K562 (cell line): Measurements from ENCODE around the gene MAML3. TPM values are rescaled to one million over a fixed set of nuclear protein-coding genes. Genes with fewer than 3 reads are reported as not detected.

Experiments used
- CBX2 ChIP-seq: fragments of 200-600 bp; sonication (generic); IDR thresholded peaks from one replicate; pipeline ENCODE4 v1.6.1; 2012; ENCODE audit warnings: mild to moderate bottlenecking, low read length, inconsistent platforms; ENCODE audit not compliant: insufficient read depth, poor library complexity, severe bottlenecking
- EP400 ChIP-seq: fragments of 450-650 bp; IDR thresholded peaks from 2 replicates; pipeline ENCODE4 v1.6.1; 2017; ENCODE audit warnings: antibody characterized with exemption, mild to moderate bottlenecking, moderate library complexity
- GABPB1 ChIP-seq: sonication (generic); formaldehyde crosslinking; IDR thresholded peaks from 2 replicates; pipeline ENCODE4 v1.8.0; 2022; ENCODE audit warnings: mild to moderate bottlenecking, missing genetic modification reagents
- HMG20A ChIP-seq: fragments of 450-650 bp; formaldehyde crosslinking; conservative IDR thresholded peaks from 2 replicates; pipeline ENCODE4 v1.4.0; 2020; ENCODE audit warnings: mild to moderate bottlenecking, mixed read lengths
- MAFK ChIP-seq: IDR thresholded peaks from 2 replicates; pipeline ENCODE4 v1.6.1; 2011; ENCODE audit warnings: low read length, improper control_type of control experiment
- NBN ChIP-seq: fragments of 450-650 bp; IDR thresholded peaks from 2 replicates; pipeline ENCODE4 v1.6.1; 2016; ENCODE audit warnings: low read depth, mild to moderate bottlenecking
- SMAD4 ChIP-seq: fragments of 250-450 bp; sonication (Bioruptor Pico); conservative IDR thresholded peaks from 2 replicates; pipeline ENCODE4 v1.8.0; 2021; ENCODE audit warnings: inconsistent platforms, mild to moderate bottlenecking, moderate library complexity
- SRF ChIP-seq, 2 experiments: fragments of 250-450, 450-650 bp in 1 of 2; sonication (Bioruptor Pico) in 1 of 2; sonication (generic) in 1 of 2; formaldehyde crosslinking; IDR thresholded peaks; 2 replicates each; pipeline versions ENCODE4 v1.5.0 to v1.5.1; 2020 to 2022; ENCODE audit warnings: mild to moderate bottlenecking in 1 of 2, missing genetic modification reagents in 1 of 2
- ZBTB1 ChIP-seq: sonication (generic); formaldehyde crosslinking; IDR thresholded peaks from 2 replicates; pipeline ENCODE4 v1.8.1; 2023; ENCODE audit warnings: missing genetic modification reagents, low read depth, mild to moderate bottlenecking, borderline replicate concordance
- ZBTB40 ChIP-seq, 2 experiments: fragments of 450-650 bp in 1 of 2; sonication (generic) in 1 of 2; formaldehyde crosslinking in 1 of 2; IDR thresholded peaks; 2 replicates each; pipeline versions ENCODE4 v1.7.1 to v1.9.0; 2016 to 2022; ENCODE audit warnings: inconsistent platforms in 1 of 2, mild to moderate bottlenecking in 1 of 2, missing genetic modification reagents in 1 of 2
- ZNF316 ChIP-seq: fragments of 450-650 bp; IDR thresholded peaks from 2 replicates; pipeline ENCODE4 v1.6.1; 2016
- ZNF740 ChIP-seq, 3 experiments: fragments of 200-800 bp in 1 of 3; sonication (Bioruptor generic) in 1 of 3; sonication (generic) in 1 of 3; formaldehyde crosslinking in 1 of 3; IDR thresholded peaks; 2 replicates each; pipeline versions ENCODE4 v1.6.1 to v1.8.0; 2016 to 2022; ENCODE audit warnings: mild to moderate bottlenecking in 2 of 3, missing compliant biosample characterization in 2 of 3, missing genetic modification characterization in 2 of 3, missing genetic modification reagents in 1 of 3
- polyA plus RNA-seq, 8 experiments: library from polyadenylated mRNA; depleted of rRNA in 4 of 8; stranded (reverse) in 5 of 8; unstranded in 3 of 8; fragments of >200 nt; fragmentation: Nextera tagmentation in 2 of 8; fragmentation: Illumina TruSeq in 1 of 8; extraction: Ambion mirVana in 2 of 8; extraction: Trizol in 1 of 8; gene quantifications; 2 replicates each; pipeline versions ENCODE4 v1.2.1 to v1.2.3, GENCODE V29; 2011 to 2014; ENCODE audit warnings: inconsistent platforms in 1 of 8, missing spikeins in 1 of 8
- total RNA-seq, 7 experiments: library from RNA; depleted of rRNA in 6 of 7; stranded (reverse); fragments of >200 nt in 6 of 7; fragmentation: Illumina TruSeq in 2 of 7; extraction: Trizol in 2 of 7; gene quantifications; 2 replicates each; pipeline versions ENCODE4 v1.2.1 to v1.2.3, GENCODE V29; 2011 to 2021; ENCODE audit warnings: low replicate concordance in 1 of 7
- TF ChIP-seq, protein P1 (sequence below): sonication (generic); formaldehyde crosslinking; IDR thresholded peaks from 2 replicates; pipeline ENCODE4 v1.8.0; 2022; ENCODE audit warnings: mild to moderate bottlenecking, missing genetic modification reagents

Gene MAML3
- total and polyA plus RNA-seq, 9 of the 15 experiments (the other 6 are each of a cell fraction or from before 2014, with no cell fraction given): 0.01 to 0.55 (median 0.25) TPM

GRCh38 chr4:140151699-140152012, 2.3 kb downstream of the MAML3 start (continued):
- TF ChIP-seq SRF (CRISPR knock-in tag; IDR thresholded peaks at IDR 0.05) (0 out of 4 replicates have a peak, but pooled peaks of 1 of the 2 experiments have one; percentile 3), HMG20A (CRISPR knock-in tag) (no peak), SMAD4 (CRISPR knock-in tag) (0 out of 2 replicates have a peak, but pooled peaks have one; percentile 13), ZBTB40 (IDR thresholded peaks at IDR 0.05) (no peak), ZBTB40 (CRISPR knock-in tag; IDR thresholded peaks at IDR 0.05) (no peak), ZNF740 (CRISPR knock-in tag; IDR thresholded peaks at IDR 0.05) (no peak), ZNF740 (tag; IDR thresholded peaks at IDR 0.05) (peak in 1 of 2 experiments; percentile 84; a peak in 2 of 4 replicates), MAFK (no peak), GABPB1 (CRISPR knock-in tag) (peak; percentile 50; the same call in 1 of the 2 replicates), ZBTB1 (CRISPR knock-in tag) (peak; percentile 35; the same call in 1 of the 2 replicates), CBX2 (no peak), EP400 (0 out of 2 replicates have a peak, but pooled peaks have one; percentile 14), ZNF316 (no peak), NBN (no peak)
- TF ChIP-seq, protein P1, sequence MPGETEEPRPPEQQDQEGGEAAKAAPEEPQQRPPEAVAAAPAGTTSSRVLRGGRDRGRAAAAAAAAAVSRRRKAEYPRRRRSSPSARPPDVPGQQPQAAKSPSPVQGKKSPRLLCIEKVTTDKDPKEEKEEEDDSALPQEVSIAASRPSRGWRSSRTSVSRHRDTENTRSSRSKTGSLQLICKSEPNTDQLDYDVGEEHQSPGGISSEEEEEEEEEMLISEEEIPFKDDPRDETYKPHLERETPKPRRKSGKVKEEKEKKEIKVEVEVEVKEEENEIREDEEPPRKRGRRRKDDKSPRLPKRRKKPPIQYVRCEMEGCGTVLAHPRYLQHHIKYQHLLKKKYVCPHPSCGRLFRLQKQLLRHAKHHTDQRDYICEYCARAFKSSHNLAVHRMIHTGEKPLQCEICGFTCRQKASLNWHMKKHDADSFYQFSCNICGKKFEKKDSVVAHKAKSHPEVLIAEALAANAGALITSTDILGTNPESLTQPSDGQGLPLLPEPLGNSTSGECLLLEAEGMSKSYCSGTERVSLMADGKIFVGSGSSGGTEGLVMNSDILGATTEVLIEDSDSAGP: no peak
